Midbrain (tissue), 1 donor: ENCODE data around the gene HNRNPAB.
"Not testable (repeated sequence)": the region's sequence is repeated elsewhere in the genome, so short reads cannot be mapped to it uniquely, and the experiment has no call there.

Experiments used
- DNase-seq: peaks from one replicate; lab custom pipeline; 2025; lab: John Stamatoyannopoulos, UW

Gene HNRNPAB

DNA sequence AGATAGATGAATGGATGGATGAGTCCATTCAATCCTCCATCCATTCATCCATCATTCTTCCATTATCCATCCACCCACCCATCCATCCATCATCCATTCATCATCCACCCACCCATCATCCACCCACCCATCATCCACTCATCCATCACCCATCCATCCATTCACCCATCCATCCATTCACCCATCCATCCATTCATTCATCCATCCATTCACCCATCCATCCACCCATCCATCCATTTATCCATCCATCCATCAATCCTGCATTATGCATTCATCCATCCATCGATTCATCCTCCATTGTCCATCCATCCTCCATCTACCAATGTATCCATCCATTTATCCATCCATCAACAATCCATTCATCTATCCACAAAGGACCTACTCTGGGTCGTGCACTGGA, 41.1 kb downstream of the HNRNPAB start:
- DNase-seq = no peak

DNA sequence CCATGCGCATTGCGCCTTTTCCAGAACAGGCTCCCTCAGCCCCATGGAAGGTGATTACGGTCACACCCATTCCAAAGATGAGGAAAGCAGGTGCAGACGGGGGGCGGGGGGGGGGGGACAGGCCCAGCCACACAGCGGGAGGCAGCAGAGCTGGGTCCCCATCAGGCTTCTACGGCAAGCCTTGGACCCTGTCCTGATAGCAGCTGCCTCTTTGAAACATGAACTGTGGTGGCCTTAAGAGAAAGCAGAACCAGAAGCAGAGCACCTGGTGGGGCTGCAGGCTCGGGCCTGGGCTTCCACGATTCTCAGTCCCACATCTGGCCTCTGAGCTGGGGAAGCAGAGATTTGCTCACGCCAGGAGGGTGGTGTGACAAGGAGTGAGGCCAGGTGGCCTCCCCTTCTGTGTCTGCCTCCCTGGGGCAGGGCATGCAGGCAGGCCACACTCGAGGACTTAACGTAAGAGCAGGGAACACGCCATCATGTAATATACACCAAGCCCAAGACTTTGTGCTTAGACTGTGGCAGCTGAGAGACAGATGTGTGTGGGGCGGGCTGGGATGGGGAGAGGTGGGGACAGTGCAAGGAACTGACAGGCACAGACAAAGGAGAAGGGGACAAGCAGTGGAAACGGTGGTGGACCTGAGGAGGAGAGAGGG, 42.4 kb downstream of the HNRNPAB start:
- no peak for DNase-seq

DNA sequence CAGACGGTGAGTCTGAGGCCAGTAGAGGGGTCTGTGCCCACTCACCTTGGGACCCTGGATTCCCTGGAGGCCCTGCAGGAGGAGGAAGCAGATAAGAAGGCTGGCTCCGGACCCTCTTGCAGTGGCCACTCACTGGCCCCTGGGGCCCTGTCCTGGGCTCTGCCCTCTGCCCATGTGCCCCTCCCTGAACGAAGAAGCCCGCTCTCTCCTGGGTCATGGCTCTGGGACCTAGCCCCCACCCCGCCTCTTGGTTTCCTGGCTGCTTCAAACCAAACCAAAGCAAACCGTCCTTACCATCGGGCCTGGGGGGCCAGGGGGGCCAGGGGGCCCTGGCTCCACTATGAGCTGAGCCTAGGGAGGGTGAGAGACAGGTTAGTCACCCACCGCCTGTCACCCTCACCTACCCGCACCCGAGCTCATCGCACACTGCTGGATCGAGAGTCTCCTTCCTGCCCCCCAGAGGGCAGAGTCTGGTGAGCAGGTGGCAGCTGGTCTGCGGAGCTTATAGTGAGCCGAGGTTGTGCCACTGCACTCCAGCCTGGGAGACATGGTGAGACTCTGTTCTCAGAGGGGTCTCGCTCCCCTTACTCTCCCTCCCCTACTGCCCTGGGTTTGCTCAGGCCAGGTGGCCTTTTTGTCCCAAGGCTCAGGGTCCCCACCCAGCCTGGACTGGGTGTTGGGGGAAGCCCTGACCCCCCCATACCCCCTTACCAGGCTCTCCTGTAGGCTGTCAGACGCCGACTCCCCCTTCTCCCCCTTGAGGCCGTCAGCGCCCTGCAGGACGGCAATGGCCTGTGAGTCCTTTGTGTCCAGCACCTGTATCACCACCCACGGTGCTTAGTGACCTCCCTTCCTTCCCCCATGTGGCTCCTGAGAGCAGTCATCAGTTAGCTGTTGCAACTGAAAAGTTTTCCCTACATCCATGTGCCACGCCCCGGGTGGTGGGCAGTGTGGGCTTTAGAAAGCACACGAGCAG, 43.4 kb downstream of the HNRNPAB start:
- DNase-seq = no peak

DNA sequence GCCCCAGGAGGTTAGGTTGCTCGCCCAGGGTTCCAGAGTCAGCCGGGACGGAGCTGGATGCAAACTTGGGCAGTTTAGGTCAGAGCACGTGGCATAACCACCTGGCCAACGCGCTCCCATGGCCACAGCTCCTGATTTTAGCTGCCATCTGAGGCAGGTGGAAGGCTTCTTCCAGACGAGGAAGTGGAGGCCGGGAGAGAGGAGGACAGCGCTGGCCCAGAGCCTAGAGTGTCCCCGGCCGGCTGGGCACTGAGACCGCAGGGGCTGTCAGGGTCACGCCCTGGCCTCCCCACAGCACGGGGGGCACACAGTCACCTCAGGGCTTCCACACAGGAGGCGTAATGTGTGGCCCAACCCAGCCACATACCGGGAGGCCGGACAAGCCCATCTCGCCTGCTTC, 44.4 kb downstream of the HNRNPAB start:
- DNase-seq = no peak

DNA sequence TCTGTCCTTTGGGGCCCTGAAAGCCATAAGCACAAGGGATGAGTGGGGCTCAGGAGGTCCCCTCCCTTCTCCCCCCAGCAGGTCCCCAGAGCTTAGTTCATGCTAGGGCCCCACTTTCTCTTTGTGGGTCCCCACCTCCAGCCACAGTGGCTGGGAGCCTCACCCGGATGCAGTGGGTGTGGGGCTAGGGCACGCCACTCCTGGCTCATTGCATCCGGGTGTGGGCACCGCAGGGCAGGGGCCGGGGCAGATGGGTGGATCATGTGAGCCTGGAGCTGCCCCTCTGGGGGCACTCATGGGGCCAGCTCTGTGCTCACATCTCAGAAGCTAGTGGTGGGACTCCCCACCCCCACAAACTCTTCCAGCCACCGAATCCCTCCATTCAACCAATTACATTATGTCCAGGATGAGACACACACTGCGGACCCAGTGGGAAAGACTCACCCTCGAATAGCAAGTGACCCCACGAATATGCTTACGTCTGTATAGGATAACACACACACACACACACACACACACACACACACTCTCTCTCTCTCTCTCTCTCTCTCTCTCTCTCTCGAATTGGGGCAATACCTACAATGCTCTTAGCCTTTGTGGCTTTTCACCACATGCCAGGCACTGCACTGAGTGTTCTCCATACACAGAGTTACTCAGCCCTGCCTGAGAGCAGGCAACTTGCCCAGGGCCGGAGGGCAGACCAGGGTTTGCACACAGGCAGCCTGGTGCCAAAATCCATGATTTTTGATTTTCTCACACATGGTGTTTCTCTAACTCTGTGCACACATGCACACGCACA, 45.1 kb downstream of the HNRNPAB start:
- peak; percentile 10 for DNase-seq

DNA sequence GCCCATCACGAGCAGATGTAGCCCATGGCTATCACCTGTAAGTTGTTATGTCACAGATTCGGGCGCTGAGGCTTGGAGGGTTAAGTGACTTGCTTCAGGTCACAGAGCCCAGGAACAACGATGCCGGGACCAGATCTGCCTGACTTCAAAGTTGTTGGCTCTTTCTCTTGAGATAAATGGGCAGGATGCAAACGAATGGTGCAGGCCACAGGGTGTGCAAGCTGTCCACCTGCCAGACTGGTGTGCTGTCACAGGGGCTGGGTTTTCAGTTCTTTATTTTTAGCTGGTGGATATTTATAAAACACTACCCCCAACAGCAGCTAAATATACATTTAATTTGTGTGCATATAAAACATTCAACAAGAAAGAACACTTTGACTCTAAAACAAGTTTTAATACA, 45.9 kb downstream of the HNRNPAB start:
- DNase-seq = no peak

DNA sequence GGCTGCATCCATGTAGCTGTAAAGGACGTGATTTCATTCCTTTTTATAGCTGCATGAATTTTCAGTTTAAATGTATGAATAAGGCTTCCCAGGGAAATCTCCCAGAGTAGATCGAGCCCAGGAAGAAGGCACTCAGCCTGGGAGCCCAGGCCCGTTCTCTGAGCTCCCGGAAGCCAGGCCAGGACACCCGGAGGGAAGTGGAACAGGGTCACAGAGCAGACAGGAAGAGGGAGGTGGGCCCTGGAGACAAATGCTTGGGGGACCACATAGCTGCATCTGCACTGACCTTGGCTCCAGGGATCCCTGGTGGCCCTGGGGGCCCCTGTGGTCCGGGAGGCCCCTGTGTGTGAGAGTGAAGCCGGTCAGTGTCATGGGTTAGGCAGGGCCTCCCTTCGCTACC, 47.9 kb downstream of the HNRNPAB start:
- no peak for DNase-seq

DNA sequence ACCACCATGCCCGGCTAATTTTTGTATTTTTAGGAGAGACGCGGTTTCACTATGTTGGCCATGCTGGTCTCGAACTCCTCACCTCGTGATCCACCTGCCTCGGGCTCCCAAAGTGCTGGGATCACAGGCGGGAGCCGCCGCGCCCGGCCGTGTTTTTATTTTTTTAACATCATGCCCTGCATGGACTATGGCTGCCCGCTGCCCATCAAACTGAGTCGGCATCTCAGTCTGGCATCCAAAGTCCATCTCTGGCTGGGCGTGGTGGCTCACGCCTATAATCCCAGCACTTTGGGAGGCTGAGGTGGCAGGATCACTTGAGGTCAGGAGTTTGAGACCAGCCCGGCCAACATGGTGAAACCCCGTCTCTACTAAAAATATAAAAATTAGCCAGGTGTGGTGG, 49.3 kb downstream of the HNRNPAB start:
- DNase-seq = not testable (repeated sequence)

DNA sequence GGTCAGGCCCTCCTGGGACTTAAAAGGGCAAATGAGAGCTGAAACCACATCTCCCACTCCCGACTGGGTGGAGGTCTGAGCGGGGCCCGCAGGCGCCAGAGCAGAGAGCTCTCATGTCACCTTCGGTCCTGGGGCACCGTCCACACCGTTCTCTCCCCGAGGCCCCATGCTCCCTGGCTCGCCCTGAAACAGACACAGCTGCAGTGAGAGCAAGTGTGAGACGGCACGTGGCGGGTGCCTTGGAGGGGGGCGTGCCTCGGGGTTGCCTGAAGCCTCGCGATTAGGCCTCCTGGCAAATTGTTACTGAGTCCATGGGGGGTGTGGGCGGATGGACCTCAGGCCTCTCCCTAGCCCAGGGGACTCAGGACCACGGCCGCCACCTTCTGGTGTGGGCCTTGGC, 52.4 kb downstream of the HNRNPAB start:
- no peak for DNase-seq

DNA sequence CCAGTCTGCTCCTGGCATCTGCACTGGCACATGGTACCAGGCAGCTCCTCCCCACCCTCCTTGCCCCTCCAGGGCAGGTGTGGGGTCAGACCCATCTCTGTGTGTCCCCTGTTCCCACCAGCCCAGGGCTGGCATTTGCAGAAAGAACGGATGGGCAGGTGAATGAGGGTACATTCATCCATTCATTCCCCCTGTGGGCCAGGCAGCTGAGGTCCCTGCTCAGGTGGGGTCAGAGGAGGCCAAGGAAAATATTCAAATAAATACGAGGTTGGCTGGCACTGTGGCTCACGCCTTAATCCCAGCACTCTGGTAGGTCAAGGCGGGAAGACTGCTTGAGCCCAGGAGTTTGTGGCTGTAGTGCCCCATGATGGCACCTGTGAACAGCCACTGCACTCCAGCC, 53.3 kb downstream of the HNRNPAB start:
- no peak for DNase-seq

DNA sequence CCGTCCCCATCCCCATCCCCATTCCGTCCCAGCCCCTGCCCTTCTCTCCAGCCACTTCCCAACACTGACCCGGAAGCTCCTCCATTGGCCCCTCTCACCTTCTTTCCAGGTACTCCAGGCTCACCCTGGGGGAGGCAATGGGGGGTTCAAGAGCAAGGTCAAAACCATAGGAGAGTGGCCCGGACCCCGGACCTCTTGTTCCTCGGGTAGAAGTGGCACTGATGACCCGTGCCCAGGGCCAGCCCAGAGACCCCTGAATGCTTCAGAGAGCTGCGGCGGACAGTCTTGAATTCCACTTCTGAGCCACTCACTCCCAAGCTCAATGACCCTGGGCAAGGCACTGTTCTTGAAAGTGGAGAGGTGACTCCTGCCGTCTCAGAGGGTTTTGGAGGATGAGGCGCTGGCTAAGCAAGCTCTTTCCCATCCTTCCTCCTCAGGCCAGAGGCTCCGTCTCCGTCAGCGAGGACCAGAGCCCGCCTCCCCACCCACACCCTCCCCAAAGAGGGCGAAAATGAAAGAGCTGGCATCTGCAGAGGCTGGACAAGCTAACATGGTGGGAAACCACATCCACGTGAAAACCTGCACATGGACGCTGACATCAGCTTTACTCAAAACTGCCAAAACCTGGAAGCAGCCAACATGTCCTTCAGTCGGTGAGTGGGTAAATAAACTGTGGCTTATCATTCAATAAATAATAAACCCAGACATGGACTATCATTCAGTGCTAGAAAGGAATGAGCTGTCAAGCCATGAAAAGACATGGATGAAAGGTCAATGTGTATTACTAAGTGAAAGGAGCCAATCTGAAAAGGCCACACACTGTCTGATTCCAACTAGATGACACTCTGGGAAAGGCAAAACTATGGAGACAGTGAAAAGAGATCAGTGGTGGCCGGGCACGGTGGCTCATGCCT, 55.5 kb downstream of the HNRNPAB start:
- no peak for DNase-seq
